Nephron (organoid): Measurements from ENCODE around the gene ZFYVE28.

Experiments
- H3K27ac Mint-ChIP-seq, 3 experiments: 2 replicates each; pipeline ENCODE4 v1.8.0; 2020; ENCODE audit warnings: mixed read lengths in 3 of 3, mild to moderate bottlenecking in 2 of 3, moderate library complexity in 1 of 3
- H3K27me3 Mint-ChIP-seq: 2 replicates; pipeline ENCODE4 v1.8.0; 2021; ENCODE audit warnings: low read depth, mild to moderate bottlenecking, moderate library complexity, mixed read lengths
- H3K36me3 Mint-ChIP-seq: 2 replicates; pipeline ENCODE4 v1.8.0; 2020; ENCODE audit warnings: low read depth, mixed read lengths
- H3K4me1 Mint-ChIP-seq: 2 replicates; pipeline ENCODE4 v1.8.0; 2020; ENCODE audit warnings: mixed read lengths
- H3K4me3 Mint-ChIP-seq, 3 experiments: 2 replicates each; pipeline ENCODE4 v1.8.0; 2020; ENCODE audit warnings: mild to moderate bottlenecking in 3 of 3, mixed read lengths in 3 of 3, moderate library complexity in 2 of 3
- H3K9me3 Mint-ChIP-seq: 2 replicates; pipeline ENCODE4 v1.8.0; 2020; ENCODE audit warnings: mixed read lengths
- CTCF ChIP-seq, 3 experiments: fragments of 200-600 bp; sonication (generic); IDR thresholded peaks; one replicate each; pipeline ENCODE4 v1.5.0; 2021; ENCODE audit warnings: antibody characterized with exemption in 3 of 3; ENCODE audit not compliant: unreplicated experiment in 3 of 3

The ZFYVE28 gene

GRCh38 chr4:2260344-2261109 lies 157.9 kb downstream of the ZFYVE28 start:
- TF ChIP-seq CTCF (IDR thresholded peaks at IDR 0.05; ENCODE audit: unreplicated experiment in 3 of 3) = no peak
- Mint-ChIP-seq H3K36me3 (no peaks in the 10 kb centered on the region), H3K4me3 (peak overlapping the region; percentile 78 to 81 (median 81)), H3K4me1 (peaks cover 11% of the 10 kb centered on the region), H3K27me3 (no peaks in the 10 kb centered on the region), H3K9me3 (no peaks in the 10 kb centered on the region), H3K27ac (no peak overlapping the region)

GRCh38 chr4:2259541-2260343 lies 158.7 kb downstream of the ZFYVE28 start:
- H3K4me3 Mint-ChIP-seq = peak overlapping the region; percentile 78 to 81 (median 81)

GRCh38 chr4:2259036-2259540 lies 159.4 kb downstream of the ZFYVE28 start:
- no peak for TF ChIP-seq CTCF (IDR thresholded peaks at IDR 0.05; ENCODE audit: unreplicated experiment in 3 of 3)
- peak overlapping the region; percentile 51 to 62 (median 61) for H3K4me3 Mint-ChIP-seq
- H3K9me3 Mint-ChIP-seq = no peaks in the 10 kb centered on the region
- peaks cover 22% of the 10 kb centered on the region for H3K4me1 Mint-ChIP-seq
- no peaks in the 10 kb centered on the region for H3K27me3 Mint-ChIP-seq
- H3K27ac Mint-ChIP-seq = no peak overlapping the region
- peaks cover 9% of the 10 kb centered on the region for H3K36me3 Mint-ChIP-seq

More at GRCh38 chr4:2259541-2260343, 158.7 kb downstream of the ZFYVE28 start:
- Mint-ChIP-seq H3K27ac (no peak overlapping the region), H3K9me3 (no peaks in the 10 kb centered on the region), H3K4me1 (peaks cover 16% of the 10 kb centered on the region), H3K36me3 (peaks cover 4% of the 10 kb centered on the region), H3K27me3 (no peaks in the 10 kb centered on the region)
- no peak for TF ChIP-seq CTCF (IDR thresholded peaks at IDR 0.05; ENCODE audit: unreplicated experiment in 3 of 3)

GRCh38 chr4:2258091-2259035 lies 160.1 kb downstream of the ZFYVE28 start:
- Mint-ChIP-seq H3K27me3 (no peaks in the 10 kb centered on the region), H3K4me3 (no peak overlapping the region), H3K27ac (peak overlapping the region in 1 of 3 experiments; percentile 45), H3K9me3 (no peaks in the 10 kb centered on the region), H3K4me1 (peaks cover 24% of the 10 kb centered on the region), H3K36me3 (peaks cover 11% of the 10 kb centered on the region)
- no peak for TF ChIP-seq CTCF (IDR thresholded peaks at IDR 0.05; ENCODE audit: unreplicated experiment in 3 of 3)

GRCh38 chr4:2257361-2258081 lies 160.9 kb downstream of the ZFYVE28 start:
- TF ChIP-seq CTCF (IDR thresholded peaks at IDR 0.05; ENCODE audit: unreplicated experiment in 3 of 3) = no peak
- Mint-ChIP-seq H3K27ac (peak overlapping the region in 2 of 3 experiments; percentile 18 to 45), H3K9me3 (no peaks in the 10 kb centered on the region), H3K36me3 (peaks cover 11% of the 10 kb centered on the region), H3K4me1 (peaks cover 24% of the 10 kb centered on the region), H3K27me3 (no peaks in the 10 kb centered on the region), H3K4me3 (peak overlapping the region in 1 of 3 experiments; percentile 62)
